ENCODE data around the gene IMMP2L.

DNA sequence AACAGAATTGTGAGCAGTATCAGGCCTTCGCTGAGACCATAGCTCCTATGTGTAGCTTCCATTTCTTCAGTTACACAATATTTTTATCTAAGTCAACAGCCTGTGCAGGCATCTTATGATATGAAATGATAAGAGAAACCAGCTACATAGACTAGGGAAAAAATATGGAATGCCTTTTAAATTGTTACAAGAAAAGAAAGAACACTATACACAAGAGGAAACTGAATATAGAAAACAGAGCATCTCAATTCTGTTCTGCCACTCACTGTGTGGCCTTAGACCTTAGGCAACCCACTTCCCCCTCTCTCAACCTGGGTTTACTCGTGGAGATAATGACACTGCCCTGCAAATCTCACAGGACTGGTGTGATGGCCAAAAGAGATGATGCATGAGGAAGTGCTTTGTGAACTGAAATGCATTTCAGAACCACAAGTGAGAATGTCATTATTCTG is 338.5 kb downstream of the IMMP2L start:
- TF ChIP-seq, protein P1, sequence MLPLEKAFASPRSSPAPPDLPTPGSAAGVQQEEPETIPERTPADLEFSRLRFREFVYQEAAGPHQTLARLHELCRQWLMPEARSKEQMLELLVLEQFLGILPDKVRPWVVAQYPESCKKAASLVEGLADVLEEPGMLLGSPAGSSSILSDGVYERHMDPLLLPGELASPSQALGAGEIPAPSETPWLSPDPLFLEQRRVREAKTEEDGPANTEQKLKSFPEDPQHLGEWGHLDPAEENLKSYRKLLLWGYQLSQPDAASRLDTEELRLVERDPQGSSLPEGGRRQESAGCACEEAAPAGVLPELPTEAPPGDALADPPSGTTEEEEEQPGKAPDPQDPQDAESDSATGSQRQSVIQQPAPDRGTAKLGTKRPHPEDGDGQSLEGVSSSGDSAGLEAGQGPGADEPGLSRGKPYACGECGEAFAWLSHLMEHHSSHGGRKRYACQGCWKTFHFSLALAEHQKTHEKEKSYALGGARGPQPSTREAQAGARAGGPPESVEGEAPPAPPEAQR (CRISPR knock-in tag; IDR thresholded peaks at IDR 0.05), result no peak
- TF ChIP-seq, protein P2, sequence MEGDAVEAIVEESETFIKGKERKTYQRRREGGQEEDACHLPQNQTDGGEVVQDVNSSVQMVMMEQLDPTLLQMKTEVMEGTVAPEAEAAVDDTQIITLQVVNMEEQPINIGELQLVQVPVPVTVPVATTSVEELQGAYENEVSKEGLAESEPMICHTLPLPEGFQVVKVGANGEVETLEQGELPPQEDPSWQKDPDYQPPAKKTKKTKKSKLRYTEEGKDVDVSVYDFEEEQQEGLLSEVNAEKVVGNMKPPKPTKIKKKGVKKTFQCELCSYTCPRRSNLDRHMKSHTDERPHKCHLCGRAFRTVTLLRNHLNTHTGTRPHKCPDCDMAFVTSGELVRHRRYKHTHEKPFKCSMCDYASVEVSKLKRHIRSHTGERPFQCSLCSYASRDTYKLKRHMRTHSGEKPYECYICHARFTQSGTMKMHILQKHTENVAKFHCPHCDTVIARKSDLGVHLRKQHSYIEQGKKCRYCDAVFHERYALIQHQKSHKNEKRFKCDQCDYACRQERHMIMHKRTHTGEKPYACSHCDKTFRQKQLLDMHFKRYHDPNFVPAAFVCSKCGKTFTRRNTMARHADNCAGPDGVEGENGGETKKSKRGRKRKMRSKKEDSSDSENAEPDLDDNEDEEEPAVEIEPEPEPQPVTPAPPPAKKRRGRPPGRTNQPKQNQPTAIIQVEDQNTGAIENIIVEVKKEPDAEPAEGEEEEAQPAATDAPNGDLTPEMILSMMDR (IDR thresholded peaks at IDR 0.05), result no peak
- TF ChIP-seq ZNF232 (CRISPR knock-in tag; IDR thresholded peaks at IDR 0.05) (no peak), ELF4 (CRISPR knock-in tag; IDR thresholded peaks at IDR 0.05; ENCODE audit: low read depth) (no peak)
- TF ChIP-seq, protein P3, sequence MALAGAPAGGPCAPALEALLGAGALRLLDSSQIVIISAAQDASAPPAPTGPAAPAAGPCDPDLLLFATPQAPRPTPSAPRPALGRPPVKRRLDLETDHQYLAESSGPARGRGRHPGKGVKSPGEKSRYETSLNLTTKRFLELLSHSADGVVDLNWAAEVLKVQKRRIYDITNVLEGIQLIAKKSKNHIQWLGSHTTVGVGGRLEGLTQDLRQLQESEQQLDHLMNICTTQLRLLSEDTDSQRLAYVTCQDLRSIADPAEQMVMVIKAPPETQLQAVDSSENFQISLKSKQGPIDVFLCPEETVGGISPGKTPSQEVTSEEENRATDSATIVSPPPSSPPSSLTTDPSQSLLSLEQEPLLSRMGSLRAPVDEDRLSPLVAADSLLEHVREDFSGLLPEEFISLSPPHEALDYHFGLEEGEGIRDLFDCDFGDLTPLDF (CRISPR knock-in tag; IDR thresholded peaks at IDR 0.05), result no peak
- TF ChIP-seq, protein P4, sequence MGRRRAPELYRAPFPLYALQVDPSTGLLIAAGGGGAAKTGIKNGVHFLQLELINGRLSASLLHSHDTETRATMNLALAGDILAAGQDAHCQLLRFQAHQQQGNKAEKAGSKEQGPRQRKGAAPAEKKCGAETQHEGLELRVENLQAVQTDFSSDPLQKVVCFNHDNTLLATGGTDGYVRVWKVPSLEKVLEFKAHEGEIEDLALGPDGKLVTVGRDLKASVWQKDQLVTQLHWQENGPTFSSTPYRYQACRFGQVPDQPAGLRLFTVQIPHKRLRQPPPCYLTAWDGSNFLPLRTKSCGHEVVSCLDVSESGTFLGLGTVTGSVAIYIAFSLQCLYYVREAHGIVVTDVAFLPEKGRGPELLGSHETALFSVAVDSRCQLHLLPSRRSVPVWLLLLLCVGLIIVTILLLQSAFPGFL (CRISPR knock-in tag; IDR thresholded peaks at IDR 0.05; ENCODE audit: borderline replicate concordance), result no peak

Data from WTC11 (cell line).